IPS-11a (cell line): ENCODE measurements around the gene SPATC1L.
"Not testable (repeated sequence)": the region's sequence is repeated elsewhere in the genome, so short reads cannot be mapped to it uniquely, and the experiment has no call there.

Experiments used
- H3K4me3 ChIP-seq: one replicate; pipeline ENCODE4 v1.5.1; 2013; ENCODE audit warnings: low read depth, low read length, control low read depth

SPATC1L gene

GRCh38 chr21:46183910-46184624 is at the start of gene SPATC1L:
SPATC1L (minus strand) TSS chr21:46184459; CDS start chr21:46182816, 1,643 bp downstream.
- H3K4me3 ChIP-seq: peak within 1 kb of the TSS; percentile 73

DNA sequence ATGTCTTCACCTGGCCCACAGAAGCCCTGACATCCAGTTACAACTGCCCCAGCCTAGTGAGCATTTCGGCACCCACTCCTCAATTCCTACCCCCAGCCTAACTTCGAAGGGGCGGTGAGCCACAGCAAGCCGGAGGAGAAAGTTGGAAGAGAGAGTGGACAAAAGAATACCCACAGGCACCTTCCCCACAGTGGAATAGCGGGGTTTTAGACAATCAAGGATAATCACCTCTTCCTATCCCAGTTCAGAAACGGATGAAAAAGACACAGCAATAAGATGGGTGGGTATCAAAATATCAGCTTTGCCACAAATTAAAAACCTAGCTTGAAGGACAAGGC is 45.6 kb upstream of the SPATC1L start:
- peak overlapping the region; percentile 48 for H3K4me3 ChIP-seq

- H3K4me3 ChIP-seq: peak overlapping the region; percentile 48
Observed at GRCh38 chr21:46229133-46229922, 45.1 kb upstream of the SPATC1L start.

GRCh38 chr21:46228345-46229051 is 44.2 kb upstream of the SPATC1L start, which contains the start of gene LSS:
LSS (minus strand) TSS chr21:46228774; CDS start chr21:46228745, 29 bp downstream.
- peak within 1 kb of the TSS; percentile 78 for H3K4me3 ChIP-seq

GRCh38 chr21:46227811-46228344 is 43.6 kb upstream of the SPATC1L start:
- peak overlapping the region; percentile 78 for H3K4me3 ChIP-seq

DNA sequence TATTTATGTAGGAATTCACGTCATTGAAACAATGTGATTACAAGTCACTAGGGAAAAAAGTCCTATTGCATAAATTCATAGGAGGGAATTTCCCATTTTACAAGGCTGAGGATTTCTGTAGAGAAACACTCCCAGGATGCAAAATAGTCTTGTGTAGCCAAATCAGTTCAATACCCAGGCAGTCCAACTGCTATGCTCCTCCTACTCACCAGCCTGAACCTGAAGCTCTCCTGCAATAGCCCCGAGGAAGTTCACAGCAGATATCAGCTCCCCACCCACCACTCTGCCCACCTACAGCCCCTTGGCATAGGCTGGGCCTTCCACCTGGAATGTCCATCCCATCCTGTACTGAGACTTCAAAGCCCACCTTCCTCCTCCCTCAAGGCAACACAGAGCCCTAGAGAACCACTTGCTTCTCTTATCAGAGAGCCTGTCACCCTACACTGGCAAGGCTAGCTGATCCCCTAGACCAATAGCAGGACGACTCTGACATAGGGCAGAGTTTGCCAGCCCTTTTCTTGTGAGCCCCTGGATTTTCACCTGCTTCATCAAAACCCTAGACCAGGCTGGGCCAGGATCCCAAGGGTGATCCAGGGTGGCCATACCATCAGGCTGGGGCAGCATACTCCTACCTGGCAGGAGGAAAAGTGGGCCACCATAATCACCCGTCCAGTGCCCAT is 42.8 kb upstream of the SPATC1L start:
- H3K4me3 ChIP-seq: no peak overlapping the region

DNA sequence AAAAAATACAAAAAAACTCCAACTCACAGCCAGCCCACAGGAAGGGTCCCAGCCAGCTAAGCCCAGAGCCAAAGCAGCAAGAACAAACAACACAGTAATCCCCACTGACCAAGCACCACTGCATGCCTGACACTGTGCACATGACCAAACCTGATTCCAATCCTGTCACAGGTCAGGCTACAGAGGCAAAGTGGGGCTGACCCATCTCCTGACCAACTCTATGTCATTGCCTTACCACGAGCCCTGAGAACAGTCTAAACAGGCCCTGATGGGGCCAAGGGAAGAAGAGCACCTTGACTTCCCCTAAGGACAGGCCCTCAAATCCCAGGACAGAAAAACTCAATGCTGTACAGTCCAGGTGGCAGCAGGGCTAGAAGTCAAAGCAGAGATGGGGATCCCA is 41.9 kb upstream of the SPATC1L start:
- no peak overlapping the region for H3K4me3 ChIP-seq

DNA sequence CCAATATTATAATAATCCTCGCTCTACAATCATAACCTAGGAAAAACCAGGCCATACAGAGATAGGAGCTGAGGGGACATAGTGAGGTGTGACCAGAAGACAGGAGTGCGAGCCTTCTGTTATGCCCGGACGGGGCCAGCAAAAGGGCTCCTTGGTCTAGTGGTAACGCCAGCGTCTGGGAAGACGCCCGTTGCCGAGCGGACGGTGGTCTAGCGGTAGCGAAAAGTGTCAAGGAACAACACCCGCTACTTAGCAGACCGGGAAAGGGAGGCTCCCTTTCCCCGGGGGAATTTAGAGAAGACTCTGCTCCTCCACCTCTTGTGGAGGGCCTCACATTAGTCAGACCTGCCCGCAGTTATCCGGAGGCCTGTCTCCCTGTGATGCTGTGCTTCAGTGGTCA is 39.4 kb upstream of the SPATC1L start:
- H3K4me3 ChIP-seq: not testable (repeated sequence)

- H3K4me3 ChIP-seq: no peak overlapping the region
Observed at GRCh38 chr21:46223217-46223616, 39.0 kb upstream of the SPATC1L start.

GRCh38 chr21:46222436-46223116 is 38.3 kb upstream of the SPATC1L start:
- no peak overlapping the region for H3K4me3 ChIP-seq

DNA sequence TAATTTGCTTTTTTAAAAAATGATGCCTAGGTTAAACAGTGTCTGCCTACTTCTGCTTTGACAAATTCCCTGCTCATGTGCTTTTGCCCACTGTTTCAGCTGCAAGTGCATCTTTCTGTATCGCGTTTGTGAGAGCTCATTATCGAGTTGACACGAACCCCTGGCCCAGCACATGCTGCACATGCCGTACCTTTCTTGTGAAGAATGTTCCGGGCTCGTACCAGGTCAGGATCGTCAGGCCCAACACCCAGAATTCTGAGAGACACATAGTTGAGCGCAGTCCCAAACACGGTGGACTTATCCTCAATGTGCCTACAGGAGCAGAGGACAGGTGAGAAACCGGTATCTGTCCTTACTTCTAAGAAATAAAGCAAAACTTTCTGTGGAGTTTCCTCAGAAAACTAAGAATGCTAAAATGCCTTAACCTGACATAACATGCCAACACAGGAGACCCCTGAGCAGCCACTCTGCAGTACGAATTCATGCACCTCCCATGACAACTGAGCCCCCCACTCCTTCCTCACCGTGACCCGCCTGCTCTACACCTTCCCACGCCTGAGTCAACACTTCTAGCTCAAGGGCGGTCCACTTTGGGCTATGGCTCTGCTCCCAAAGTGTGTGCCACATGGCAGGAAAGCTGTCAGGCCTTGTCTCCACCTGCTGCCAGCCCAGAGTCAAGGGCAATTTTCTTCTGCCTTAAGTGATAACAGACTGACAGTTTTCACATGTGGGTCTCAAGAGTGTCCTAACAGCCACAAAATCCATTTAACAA is 37.6 kb upstream of the SPATC1L start:
- H3K4me3 ChIP-seq: no peak overlapping the region

GRCh38 chr21:46220847-46221246 is 36.6 kb upstream of the SPATC1L start:
- H3K4me3 ChIP-seq: no peak overlapping the region

GRCh38 chr21:46220275-46220810 is 36.1 kb upstream of the SPATC1L start:
- no peak overlapping the region for H3K4me3 ChIP-seq

GRCh38 chr21:46219591-46220239 is 35.5 kb upstream of the SPATC1L start:
- H3K4me3 ChIP-seq: no peak overlapping the region

DNA sequence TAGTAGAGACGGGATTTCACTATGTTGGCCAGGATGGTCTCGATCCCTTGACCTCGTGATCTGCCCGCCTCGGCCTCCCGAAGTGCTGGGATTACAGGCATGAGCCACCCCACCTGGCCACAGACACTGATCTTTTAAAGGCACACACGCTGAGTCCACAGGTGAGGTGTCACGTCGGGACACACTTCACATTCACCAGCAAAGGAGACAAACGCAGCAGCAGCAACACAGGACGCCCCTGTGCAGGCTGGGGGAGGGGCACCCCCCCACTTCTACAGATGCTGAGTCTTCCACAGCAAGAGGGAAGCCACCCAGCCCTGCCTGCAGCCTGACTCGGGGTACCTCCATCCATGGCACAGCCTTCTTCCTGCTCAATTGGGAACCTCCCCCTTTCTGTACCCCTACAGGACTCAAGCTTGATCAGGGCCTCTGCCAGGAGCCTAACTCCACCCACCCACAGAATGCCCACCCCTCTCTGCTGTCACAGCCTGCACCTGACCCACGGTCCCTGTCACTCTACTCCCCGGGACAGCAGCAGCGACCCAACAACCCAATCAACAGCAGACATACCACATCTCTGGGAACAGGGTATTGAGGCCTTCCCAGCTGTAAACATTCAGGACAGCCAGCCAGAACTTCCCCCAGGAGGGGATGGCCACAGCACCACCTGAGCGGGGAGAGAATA is 34.8 kb upstream of the SPATC1L start:
- H3K4me3 ChIP-seq: no peak overlapping the region

DNA sequence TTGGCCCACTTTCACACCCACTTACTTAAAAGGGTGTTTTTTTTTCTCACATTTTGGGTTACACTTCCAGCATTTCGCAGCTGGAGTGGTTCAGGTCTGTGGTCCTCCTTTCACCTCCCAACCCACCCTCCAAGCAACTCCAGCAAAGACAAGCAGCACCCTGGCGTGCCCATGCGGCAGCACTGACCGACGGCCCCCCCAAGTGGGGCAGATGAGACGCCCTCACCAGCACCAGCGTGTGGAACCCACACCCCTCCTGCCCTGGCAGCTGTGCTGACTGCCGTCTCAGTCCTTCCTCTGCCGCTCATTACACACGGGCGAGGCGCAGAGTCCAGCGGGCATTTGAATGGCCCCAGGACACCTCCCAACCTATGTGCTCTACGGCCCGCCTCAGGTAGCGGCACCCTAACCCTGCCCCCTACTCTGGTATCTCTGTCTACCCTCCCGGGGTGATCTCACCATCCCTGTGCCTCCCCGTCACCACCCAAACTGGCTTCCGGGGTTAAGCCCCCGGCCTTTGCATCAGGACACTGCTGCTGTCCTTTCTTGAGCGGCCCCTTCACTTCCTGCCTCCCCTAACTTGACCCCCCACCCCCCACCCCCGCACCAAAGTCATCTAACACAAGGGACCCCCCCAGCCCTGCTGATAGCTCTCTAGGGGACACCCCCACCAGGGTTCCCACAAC is 33.4 kb upstream of the SPATC1L start:
- H3K4me3 ChIP-seq: no peak overlapping the region

DNA sequence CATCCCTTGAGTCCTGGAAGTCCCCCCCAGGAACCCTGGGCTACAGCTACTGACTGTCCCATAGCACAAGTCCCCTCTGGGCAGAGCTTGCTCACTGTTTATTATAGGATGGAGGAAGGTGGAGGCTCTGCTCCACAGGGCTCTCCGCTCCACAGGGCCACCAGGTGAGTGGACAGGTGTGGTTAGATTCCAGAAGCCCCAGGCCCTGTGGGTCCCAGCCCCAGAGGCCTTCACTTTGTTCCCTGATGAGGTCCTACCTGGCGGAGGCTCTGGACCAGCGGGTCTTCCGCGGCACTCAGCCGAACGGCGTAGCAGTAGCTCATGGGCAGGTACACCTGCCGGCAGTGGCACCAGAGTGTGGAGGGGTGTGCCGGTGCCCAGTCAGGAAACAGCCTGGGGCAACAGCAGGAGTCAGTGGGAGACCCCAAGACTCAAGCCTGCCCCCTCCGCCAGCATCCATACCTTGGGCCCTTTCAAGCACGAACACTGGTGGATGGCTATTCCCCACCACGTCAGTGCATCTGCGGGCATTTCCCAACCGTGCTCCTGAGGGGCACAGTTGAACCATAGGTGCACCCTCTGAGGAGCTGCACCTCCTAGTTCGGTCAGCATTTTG is 32.0 kb upstream of the SPATC1L start:
- H3K4me3 ChIP-seq: no peak overlapping the region
